Gastroesophageal sphincter (tissue), 4 donors: ENCODE data around the gene CSF2. TPM values are rescaled to one million over a fixed set of nuclear protein-coding genes. Genes with fewer than 3 reads are reported as not detected.

Source experiments
- ATAC-seq: fragments of 150-250 bp; one replicate; pipeline ENCODE4 v1.9.1; 2016; ENCODE audit warnings: mild to moderate bottlenecking, moderate library complexity
- H3K27ac ChIP-seq, 4 donors: fragments of 200-600 bp; sonication (generic) in 3 of 4; 1 replicate in 3 of 4; 2 replicates in 1 of 4; pipeline ENCODE4 v1.5.1; 2016 to 2019
- H3K27me3 ChIP-seq: fragments of 200-600 bp; sonication (generic); one replicate; pipeline ENCODE4 v1.5.1; 2019
- H3K36me3 ChIP-seq, 2 donors: fragments of 200-600 bp; sonication (generic); one replicate each; pipeline ENCODE4 v1.5.1; 2019; ENCODE audit warnings: control low read depth in 1 of 2
- H3K4me1 ChIP-seq, 3 donors: fragments of 200-600 bp; sonication (generic); 1 replicate in 2 of 3; 2 replicates in 1 of 3; pipeline ENCODE4 v1.5.1; 2016 to 2019; ENCODE audit warnings: control low read depth in 2 of 3
- H3K4me3 ChIP-seq, 2 donors: fragments of 200-600 bp; sonication (generic); one replicate each; pipeline ENCODE4 v1.5.1; 2019; ENCODE audit warnings: mild to moderate bottlenecking in 1 of 2, moderate library complexity in 1 of 2
- H3K9me3 ChIP-seq, 3 donors: fragments of 200-600 bp; sonication (generic); one replicate each; pipeline ENCODE4 v1.5.1; 2017 to 2019; ENCODE audit warnings: control low read depth in 2 of 3
- EP300 ChIP-seq: sonication (generic); formaldehyde crosslinking; IDR thresholded peaks from one replicate; pipeline ENCODE4 v1.6.1; 2017; ENCODE audit warnings: antibody characterized with exemption, mild to moderate bottlenecking
- POLR2A ChIP-seq, 2 donors: fragments of 450-650 bp; IDR thresholded peaks; one replicate each; pipeline ENCODE4 v1.6.1; 2017; ENCODE audit warnings: antibody characterized with exemption in 2 of 2, mild to moderate bottlenecking in 2 of 2, moderate library complexity in 1 of 2
- POLR2AphosphoS5 ChIP-seq: sonication (generic); formaldehyde crosslinking; IDR thresholded peaks from one replicate; pipeline ENCODE4 v1.6.1; 2017; ENCODE audit warnings: antibody characterized with exemption
- WGBS, 2 donors: methylation state at CpG; one replicate each; pipeline ENCODE4 v1.1.5; 2018; ENCODE audit warnings: low coverage in 1 of 2; 5-methylcytosine and 5-hydroxymethylcytosine counted together
- total RNA-seq, 4 donors: library from RNA; depleted of rRNA; stranded (reverse); fragments of >200 nt; gene quantifications; one replicate each; pipeline ENCODE4 v1.1.0, GENCODE V29; 2016
- TF ChIP-seq, protein P1 (sequence below), 4 experiments: fragments of 200-600 bp in 2 of 4; fragments of 450-650 bp in 2 of 4; sonication (generic) in 1 of 4; IDR thresholded peaks; one replicate each; pipeline ENCODE4 v1.5.1; 2017 to 2019; ENCODE audit warnings: antibody characterized with exemption in 4 of 4, mild to moderate bottlenecking in 2 of 4, moderate library complexity in 2 of 4

CSF2 gene
- total RNA-seq, 4 donors from 2014 or later: 1.1 TPM; not detected in 3

DNA sequence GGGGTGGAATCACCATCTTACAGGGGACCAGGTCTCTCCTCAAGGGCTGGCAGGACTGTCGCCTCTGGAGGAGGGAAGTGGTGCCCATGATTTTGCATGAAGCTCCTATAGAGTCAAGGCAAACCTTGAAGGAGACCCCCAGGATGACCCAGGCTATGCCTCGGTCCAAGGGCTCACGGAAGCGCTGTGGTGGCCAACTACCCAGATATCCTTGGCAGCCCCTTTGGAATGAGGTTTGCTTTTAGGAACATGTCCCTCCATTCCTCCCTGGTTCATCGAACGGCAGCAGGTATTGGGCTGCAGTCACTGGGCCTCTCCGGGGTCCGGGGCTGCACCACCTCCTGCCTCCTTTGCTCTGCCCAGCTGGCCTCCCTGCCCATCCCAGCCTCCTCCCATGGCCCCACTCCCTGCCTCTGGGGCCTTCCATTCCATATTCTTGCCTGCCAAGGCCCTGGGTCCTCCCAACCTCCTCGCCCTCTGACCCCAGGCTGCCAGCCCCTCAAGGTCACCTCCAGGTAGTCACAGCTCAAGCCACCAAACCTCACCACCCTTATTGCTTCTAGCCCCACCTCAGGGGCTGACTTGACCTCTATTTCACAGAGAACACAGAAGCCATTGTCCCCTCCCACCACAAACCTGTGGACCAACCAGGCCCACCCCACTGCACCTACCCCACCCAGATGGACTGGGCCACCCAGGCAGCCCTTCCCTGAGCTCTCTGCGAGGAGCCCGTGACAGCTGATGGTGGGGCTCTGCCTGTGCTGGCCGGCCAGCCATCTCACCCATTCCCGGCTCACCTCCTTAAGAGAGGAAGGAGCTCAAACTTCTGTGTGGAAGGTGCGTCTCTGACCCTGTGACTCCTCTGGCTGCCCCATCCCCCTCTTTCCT is 16.7 kb upstream of the CSF2 start:
- H3K27me3 ChIP-seq: no peaks in the 10 kb centered on the region
- 76 to 90% methylated on average over 3 to 10 of the region's 14 CpGs for WGBS, 2 donors
- ATAC-seq: peak; percentile 14

DNA sequence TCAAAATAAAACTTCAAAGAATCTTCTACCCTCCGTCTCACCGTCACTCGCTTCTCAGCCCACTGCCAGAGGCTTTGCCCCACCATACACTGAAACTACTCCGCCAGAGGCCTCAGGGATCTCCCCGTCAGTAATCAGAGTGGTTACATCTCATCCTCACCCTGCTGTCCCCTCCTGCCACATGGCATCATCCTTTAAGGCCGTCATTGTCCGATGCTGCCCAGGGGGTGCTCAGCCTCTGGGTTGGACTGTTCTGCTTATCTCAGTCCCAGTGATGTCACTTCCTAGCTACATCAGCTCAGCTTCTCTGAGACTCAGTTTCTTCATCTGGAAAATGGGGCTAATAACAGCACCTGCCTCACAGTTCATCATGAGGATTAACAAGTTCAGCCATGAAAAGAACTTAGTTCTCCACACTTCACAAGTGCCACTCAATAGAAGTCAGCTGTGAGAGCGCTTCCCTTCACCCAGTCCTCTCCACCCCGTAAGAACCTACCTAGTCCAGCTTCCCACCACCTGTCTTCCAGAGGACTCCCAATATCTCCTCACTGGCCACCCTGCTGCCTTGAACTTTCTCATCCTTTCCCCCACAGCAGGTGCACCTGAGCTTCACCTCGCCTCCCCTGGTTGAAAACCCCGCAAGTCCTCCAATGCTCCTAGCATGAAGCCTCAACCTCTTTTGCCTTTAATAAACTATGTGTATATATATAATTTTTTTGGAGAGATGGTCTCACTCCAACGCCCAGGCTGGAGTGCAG is 15.9 kb upstream of the CSF2 start:
- TF ChIP-seq POLR2AphosphoS5 (no peak), EP300 (no peak), POLR2A (IDR thresholded peaks at IDR 0.05) (no peak)
- TF ChIP-seq, protein P1, sequence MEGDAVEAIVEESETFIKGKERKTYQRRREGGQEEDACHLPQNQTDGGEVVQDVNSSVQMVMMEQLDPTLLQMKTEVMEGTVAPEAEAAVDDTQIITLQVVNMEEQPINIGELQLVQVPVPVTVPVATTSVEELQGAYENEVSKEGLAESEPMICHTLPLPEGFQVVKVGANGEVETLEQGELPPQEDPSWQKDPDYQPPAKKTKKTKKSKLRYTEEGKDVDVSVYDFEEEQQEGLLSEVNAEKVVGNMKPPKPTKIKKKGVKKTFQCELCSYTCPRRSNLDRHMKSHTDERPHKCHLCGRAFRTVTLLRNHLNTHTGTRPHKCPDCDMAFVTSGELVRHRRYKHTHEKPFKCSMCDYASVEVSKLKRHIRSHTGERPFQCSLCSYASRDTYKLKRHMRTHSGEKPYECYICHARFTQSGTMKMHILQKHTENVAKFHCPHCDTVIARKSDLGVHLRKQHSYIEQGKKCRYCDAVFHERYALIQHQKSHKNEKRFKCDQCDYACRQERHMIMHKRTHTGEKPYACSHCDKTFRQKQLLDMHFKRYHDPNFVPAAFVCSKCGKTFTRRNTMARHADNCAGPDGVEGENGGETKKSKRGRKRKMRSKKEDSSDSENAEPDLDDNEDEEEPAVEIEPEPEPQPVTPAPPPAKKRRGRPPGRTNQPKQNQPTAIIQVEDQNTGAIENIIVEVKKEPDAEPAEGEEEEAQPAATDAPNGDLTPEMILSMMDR (IDR thresholded peaks at IDR 0.05): no peak
- Histone ChIP-seq H3K4me3 (no peak overlapping the region), H3K27me3 (no peaks in the 10 kb centered on the region), H3K9me3 (no peaks in the 10 kb centered on the region), H3K4me1 (no peaks in the 10 kb centered on the region), H3K36me3 (no peaks in the 10 kb centered on the region), H3K27ac (no peak overlapping the region)
- no peak for ATAC-seq
- WGBS, 2 donors: 87 to 93% methylated on average over 10 to 12 of the region's 12 CpGs

More for the DNA sequence above, 16.7 kb upstream of the CSF2 start:
- Histone ChIP-seq H3K4me3 (no peak overlapping the region), H3K9me3 (no peaks in the 10 kb centered on the region), H3K36me3 (no peaks in the 10 kb centered on the region), H3K4me1 (no peaks in the 10 kb centered on the region), H3K27ac (no peak overlapping the region)
- TF ChIP-seq POLR2A (IDR thresholded peaks at IDR 0.05) (no peak), EP300 (no peak), POLR2AphosphoS5 (no peak)
- TF ChIP-seq, protein P1 (IDR thresholded peaks at IDR 0.05): no peak

DNA sequence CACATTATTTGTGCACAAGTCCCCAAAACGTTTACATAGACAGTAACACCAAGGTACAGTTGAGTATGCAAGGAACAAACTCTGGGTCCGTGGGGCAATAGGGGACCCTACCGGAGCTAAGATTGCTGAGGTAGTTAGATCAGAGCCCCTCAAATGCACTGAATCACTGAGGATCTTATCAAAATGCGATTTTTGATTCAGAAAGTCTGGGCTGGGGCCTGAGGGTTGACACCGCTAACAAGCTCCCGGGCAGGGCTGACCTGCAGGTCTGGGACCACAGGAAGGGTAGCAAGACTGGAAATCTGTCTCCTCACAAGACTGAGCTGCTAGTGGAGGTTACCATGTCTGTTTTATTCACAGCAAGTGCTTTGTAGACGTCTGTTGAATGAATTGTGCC is 14.9 kb upstream of the CSF2 start:
- TF ChIP-seq POLR2A (IDR thresholded peaks at IDR 0.05) (no peak), EP300 (no peak), POLR2AphosphoS5 (no peak)
- TF ChIP-seq, protein P1 (IDR thresholded peaks at IDR 0.05): no peak
- Histone ChIP-seq H3K27ac (no peak overlapping the region), H3K4me1 (no peaks in the 10 kb centered on the region), H3K27me3 (no peaks in the 10 kb centered on the region), H3K9me3 (no peaks in the 10 kb centered on the region), H3K4me3 (no peak overlapping the region), H3K36me3 (no peaks in the 10 kb centered on the region)
- WGBS, 2 donors: 81 to 83% methylated on average over 3 to 6 of the region's 7 CpGs
- no peak for ATAC-seq

DNA sequence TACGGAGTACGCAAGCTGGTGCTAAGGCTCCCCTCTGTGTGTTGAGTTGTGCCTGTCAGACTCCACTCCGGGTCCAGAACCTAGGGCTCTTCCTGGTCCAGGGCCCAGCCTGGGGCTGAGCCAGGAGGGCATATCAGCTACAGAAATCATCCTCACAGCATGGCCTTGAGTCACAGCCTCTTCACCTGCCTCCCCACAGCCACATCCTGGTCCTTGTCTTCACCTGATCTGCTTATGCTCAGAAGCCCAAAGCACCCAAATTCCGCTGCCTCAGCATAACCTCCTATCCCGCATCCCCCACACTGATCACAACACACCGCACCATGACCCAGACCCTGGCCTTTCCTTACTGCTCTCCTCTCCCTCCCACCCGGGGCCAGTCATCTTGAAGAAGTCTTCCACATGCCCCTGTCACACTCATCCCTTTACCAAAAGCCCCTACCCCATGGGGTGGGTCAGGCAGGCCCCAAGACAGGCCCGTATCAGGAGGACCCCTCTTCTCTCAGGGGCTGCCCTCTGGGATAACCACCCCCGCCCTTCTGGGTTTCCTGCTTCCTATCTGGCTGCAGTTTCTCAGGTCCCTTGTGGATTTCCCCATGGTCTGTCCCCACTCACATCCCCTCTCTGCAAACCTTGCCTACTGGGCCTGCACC is 14.4 kb upstream of the CSF2 start:
- TF ChIP-seq, protein P1 (IDR thresholded peaks at IDR 0.05): no peak
- TF ChIP-seq POLR2AphosphoS5: no peak
- no peak for TF ChIP-seq POLR2A (IDR thresholded peaks at IDR 0.05)
- no peak for TF ChIP-seq EP300
- 67 to 86% methylated on average over 1 to 8 of the region's 9 CpGs for WGBS, 2 donors

More for the DNA sequence above, 14.4 kb upstream of the CSF2 start:
- no peak for ATAC-seq
- no peaks in the 10 kb centered on the region for H3K27me3 ChIP-seq
- H3K4me1 ChIP-seq: no peaks in the 10 kb centered on the region
- no peak overlapping the region for H3K27ac ChIP-seq
- no peaks in the 10 kb centered on the region for H3K36me3 ChIP-seq
- no peaks in the 10 kb centered on the region for H3K9me3 ChIP-seq
- H3K4me3 ChIP-seq: no peak overlapping the region
